Neural crest cell (in vitro differentiated cells): Measurements from ENCODE around the gene TRMU. TPM values are rescaled to one million over a fixed set of nuclear protein-coding genes. Genes with fewer than 3 reads are reported as not detected.

Experiments
- DNase-seq: peaks from one replicate; pipeline ENCODE4 v3.0.0; 2021; ENCODE audit warnings: low read depth, mixed read lengths, low spot score
- H3K27ac Mint-ChIP-seq: one replicate; pipeline ENCODE4 v1.8.0; 2021; ENCODE audit warnings: mild to moderate bottlenecking, mixed read lengths; ENCODE audit not compliant: unreplicated experiment
- H3K27me3 Mint-ChIP-seq: 2 replicates; pipeline ENCODE4 v1.8.0; 2021; ENCODE audit warnings: low read depth, mild to moderate bottlenecking, mixed read lengths
- H3K36me3 Mint-ChIP-seq: 2 replicates; pipeline ENCODE4 v1.8.0; 2021; ENCODE audit warnings: low read depth, mild to moderate bottlenecking, mixed read lengths
- H3K4me1 Mint-ChIP-seq: 2 replicates; pipeline ENCODE4 v1.8.0; 2021; ENCODE audit warnings: mixed read lengths
- H3K4me3 Mint-ChIP-seq: one replicate; pipeline ENCODE4 v1.8.0; 2021; ENCODE audit warnings: mild to moderate bottlenecking, mixed read lengths
- H3K9me3 Mint-ChIP-seq: 2 replicates; pipeline ENCODE4 v1.8.0; 2021; ENCODE audit warnings: mixed read lengths
- CTCF ChIP-seq: fragments of 200-600 bp; sonication (generic); conservative IDR thresholded peaks from 2 replicates; pipeline ENCODE4 v1.5.0; 2021; ENCODE audit warnings: antibody characterized with exemption, mild to moderate bottlenecking
- total RNA-seq: library from RNA; stranded (reverse); gene quantifications from 2 replicates; pipeline ENCODE4 v1.2.1, GENCODE V29; 2021

TRMU gene
- total RNA-seq, 1 donor from 2014 or later, result 87.0 TPM

- no peak for TF ChIP-seq CTCF
- Mint-ChIP-seq H3K36me3 (peaks cover 2% of the 10 kb centered on the region), H3K9me3 (no peaks in the 10 kb centered on the region), H3K27me3 (no peaks in the 10 kb centered on the region), H3K4me3 (no peak overlapping the region), H3K4me1 (no peaks in the 10 kb centered on the region), H3K27ac (no peak overlapping the region)
- no peak for DNase-seq
Observed at GRCh38 chr22:46349681-46350080, 14.2 kb downstream of the TRMU start.

GRCh38 chr22:46350121-46350520 lies 14.6 kb downstream of the TRMU start:
- Mint-ChIP-seq H3K36me3 (peaks cover 2% of the 10 kb centered on the region), H3K27me3 (no peaks in the 10 kb centered on the region), H3K4me3 (no peak overlapping the region), H3K27ac (no peak overlapping the region), H3K4me1 (no peaks in the 10 kb centered on the region), H3K9me3 (no peaks in the 10 kb centered on the region)
- no peak for DNase-seq
- TF ChIP-seq CTCF, result no peak

GRCh38 chr22:46350646-46351045 lies 15.1 kb downstream of the TRMU start:
- peaks cover 6% of the 10 kb centered on the region for H3K36me3 Mint-ChIP-seq
- no peak overlapping the region for H3K27ac Mint-ChIP-seq
- no peaks in the 10 kb centered on the region for H3K9me3 Mint-ChIP-seq
- no peak for TF ChIP-seq CTCF
- no peaks in the 10 kb centered on the region for H3K27me3 Mint-ChIP-seq
- no peak for DNase-seq
- no peaks in the 10 kb centered on the region for H3K4me1 Mint-ChIP-seq
- H3K4me3 Mint-ChIP-seq, result no peak overlapping the region

- TF ChIP-seq CTCF, result no peak
- no peaks in the 10 kb centered on the region for H3K4me1 Mint-ChIP-seq
- peaks cover 6% of the 10 kb centered on the region for H3K36me3 Mint-ChIP-seq
- H3K27me3 Mint-ChIP-seq, result no peaks in the 10 kb centered on the region
- H3K27ac Mint-ChIP-seq, result no peak overlapping the region
- no peaks in the 10 kb centered on the region for H3K9me3 Mint-ChIP-seq
- no peak for DNase-seq
- no peak overlapping the region for H3K4me3 Mint-ChIP-seq
Observed at GRCh38 chr22:46351131-46351735, 15.7 kb downstream of the TRMU start.

GRCh38 chr22:46351767-46352166 lies 16.3 kb downstream of the TRMU start:
- no peak for TF ChIP-seq CTCF
- no peak for DNase-seq
- Mint-ChIP-seq H3K9me3 (no peaks in the 10 kb centered on the region), H3K4me3 (no peak overlapping the region), H3K27me3 (no peaks in the 10 kb centered on the region), H3K36me3 (peaks cover 6% of the 10 kb centered on the region), H3K4me1 (no peaks in the 10 kb centered on the region), H3K27ac (no peak overlapping the region)

GRCh38 chr22:46352276-46352675 lies 16.8 kb downstream of the TRMU start:
- peaks cover 6% of the 10 kb centered on the region for H3K36me3 Mint-ChIP-seq
- no peak for DNase-seq

More at GRCh38 chr22:46352276-46352675, 16.8 kb downstream of the TRMU start:
- Mint-ChIP-seq H3K9me3 (no peaks in the 10 kb centered on the region), H3K4me1 (no peaks in the 10 kb centered on the region), H3K27ac (no peak overlapping the region), H3K27me3 (no peaks in the 10 kb centered on the region), H3K4me3 (no peak overlapping the region)
- TF ChIP-seq CTCF, result no peak
